Measurements from ENCODE around the gene CEP135.
"Not testable (repeated sequence)": the region's sequence is repeated elsewhere in the genome, so short reads cannot be mapped to it uniquely, and the experiment has no call there.

Gene CEP135, protein sequence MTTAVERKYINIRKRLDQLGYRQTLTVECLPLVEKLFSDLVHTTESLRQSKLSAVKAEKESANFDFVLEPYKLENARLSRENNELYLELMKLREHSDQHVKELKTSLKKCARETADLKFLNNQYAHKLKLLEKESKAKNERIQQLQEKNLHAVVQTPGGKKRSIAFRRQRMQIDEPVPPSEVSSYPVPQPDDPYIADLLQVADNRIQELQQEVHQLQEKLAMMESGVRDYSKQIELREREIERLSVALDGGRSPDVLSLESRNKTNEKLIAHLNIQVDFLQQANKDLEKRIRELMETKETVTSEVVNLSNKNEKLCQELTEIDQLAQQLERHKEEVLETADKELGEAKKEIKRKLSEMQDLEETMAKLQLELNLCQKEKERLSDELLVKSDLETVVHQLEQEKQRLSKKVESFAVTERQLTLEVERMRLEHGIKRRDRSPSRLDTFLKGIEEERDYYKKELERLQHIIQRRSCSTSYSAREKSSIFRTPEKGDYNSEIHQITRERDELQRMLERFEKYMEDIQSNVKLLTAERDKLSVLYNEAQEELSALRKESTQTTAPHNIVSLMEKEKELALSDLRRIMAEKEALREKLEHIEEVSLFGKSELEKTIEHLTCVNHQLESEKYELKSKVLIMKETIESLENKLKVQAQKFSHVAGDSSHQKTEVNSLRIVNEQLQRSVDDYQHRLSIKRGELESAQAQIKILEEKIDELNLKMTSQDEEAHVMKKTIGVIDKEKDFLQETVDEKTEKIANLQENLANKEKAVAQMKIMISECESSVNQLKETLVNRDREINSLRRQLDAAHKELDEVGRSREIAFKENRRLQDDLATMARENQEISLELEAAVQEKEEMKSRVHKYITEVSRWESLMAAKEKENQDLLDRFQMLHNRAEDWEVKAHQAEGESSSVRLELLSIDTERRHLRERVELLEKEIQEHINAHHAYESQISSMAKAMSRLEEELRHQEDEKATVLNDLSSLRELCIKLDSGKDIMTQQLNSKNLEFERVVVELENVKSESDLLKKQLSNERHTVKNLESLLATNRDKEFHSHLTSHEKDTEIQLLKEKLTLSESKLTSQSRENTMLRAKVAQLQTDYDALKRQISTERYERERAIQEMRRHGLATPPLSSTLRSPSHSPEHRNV

DNA sequence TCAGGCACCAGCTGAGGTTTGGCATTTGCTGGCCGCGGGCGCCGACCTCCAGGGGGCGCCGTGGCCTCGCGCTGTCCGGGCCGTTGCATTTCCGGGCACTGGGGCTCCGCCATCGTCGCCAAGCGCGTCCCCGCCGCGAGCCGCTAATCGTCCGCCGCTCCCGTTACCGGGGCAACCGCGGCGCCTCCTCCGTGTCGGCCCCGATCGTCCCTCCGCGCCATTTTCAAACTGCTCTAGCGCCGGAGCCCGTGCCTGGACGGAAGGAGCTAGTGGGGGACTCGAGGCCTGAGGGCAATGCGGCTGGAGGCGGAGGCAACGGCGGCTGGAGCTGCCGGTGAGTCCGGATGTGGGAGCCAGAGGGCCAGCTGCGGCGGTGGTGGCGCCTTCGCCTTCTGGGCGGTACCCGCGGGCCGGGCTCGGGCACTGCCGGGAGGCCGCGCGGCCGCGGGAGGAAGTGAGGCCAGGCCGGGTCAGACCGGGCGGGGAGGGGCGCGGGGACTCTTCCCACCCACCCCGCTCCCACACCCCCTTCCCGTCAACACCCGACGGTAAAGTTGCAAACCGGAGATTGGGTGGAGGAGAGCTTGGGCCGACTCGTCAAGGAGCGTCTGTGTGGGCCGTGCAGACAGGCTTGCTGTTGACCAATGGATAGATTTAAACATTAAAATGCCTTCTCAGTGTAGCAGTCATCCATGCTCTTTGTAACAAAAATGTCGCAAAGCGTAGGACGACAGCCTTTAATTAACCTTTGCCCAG, at the start of gene CEP135:
TSS of gene CEP135 (plus strand) at position 220 of the 756 bp plus-strand sequence. CDS start 3,186 bp downstream, outside the sequence.
- peak; percentile 79 to 90 for DNase-seq

DNA sequence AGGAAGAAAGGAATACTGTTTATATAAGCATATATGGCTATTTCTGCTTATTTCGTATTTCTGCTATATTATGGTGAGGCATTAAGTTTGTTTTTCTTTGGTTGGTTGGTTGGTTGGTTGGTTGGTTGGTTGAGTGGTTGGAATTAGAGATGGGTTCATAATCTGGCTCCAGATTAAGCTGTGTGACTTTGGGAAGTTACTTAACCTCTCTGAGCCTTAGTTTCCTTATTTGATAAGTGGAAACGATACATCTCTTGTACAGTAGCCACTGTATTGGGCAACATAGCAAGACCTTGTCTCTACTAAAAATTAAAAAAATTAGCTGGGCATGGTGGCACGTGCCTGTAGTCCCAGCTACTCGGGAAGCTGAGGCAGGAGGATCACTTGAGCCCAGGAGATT, 46.1 kb upstream of the CEP135 start:
- no peak for DNase-seq

DNA sequence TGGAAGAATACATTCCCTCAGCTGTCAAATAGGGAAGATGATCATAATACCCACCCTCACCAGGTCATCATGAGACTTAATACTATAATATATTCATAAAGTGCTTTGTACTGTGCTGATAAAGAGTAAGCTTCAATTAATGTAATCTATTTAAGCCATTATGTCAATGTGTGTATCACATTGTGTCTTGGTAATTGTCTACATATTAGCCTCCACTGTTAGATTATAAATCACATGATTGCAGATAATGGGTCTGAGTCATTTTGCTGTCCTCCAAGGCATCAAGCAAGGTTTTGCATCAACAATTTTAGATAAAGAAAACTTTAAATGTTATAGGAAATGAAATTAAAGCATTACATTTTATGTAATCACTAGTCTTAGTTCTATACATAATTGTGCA, 45.2 kb upstream of the CEP135 start:
- DNase-seq = no peak

DNA sequence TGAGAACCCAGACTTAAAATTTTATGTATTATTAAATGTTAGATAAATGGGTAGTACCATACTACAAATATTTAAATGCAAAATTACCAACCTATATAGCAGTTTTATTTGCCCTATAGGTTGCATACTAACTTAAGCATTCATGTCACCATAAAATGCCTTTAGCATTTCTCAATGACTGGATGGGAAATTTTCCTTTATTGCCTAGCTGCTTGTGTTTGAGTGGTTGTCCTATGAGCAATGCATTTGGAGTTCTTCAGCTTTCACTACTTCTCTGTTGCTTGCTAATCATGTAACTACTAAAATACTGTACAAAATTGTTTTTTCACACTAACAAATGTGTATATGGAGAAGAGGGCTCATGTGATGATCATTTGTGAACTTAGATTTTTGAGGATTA, 44.2 kb upstream of the CEP135 start:
- DNase-seq = no peak

DNA sequence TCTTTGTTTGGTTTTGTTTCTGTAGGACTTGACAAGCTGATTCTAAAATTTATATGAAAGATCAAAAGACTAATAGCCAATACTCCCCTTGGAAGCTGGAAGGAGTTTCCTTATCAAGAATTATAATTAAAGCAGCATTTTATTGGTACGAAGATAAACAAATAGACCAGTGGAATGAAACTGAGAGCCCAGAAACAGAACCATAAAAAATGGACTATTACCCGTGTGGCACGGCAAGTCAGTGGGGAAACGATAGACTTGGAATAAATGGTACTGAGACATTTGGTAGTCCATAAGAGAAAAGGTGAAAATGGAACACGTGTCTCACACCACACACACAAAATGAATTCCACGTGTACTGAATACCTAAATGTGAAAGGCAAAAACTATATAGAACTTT, 42.4 kb upstream of the CEP135 start:
- DNase-seq = no peak

DNA sequence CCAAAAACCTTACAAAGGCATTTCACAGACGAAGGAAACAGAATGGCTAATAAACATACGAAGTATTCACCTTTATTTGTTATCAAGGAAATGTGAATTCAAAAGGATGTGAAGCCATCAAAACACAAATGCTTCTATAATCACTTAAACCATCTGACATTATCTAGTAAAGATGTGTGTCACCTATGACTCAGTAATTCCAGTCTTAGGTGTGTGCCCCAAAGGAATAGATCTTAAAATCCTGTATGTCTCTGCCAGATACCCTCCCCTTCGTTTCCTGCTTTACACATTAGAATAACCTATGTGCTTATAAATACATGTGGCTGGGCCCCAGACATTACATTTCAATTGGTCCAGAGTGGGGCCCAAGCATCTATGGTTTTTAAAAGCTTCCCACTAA, 41.8 kb upstream of the CEP135 start:
- DNase-seq = no peak

DNA sequence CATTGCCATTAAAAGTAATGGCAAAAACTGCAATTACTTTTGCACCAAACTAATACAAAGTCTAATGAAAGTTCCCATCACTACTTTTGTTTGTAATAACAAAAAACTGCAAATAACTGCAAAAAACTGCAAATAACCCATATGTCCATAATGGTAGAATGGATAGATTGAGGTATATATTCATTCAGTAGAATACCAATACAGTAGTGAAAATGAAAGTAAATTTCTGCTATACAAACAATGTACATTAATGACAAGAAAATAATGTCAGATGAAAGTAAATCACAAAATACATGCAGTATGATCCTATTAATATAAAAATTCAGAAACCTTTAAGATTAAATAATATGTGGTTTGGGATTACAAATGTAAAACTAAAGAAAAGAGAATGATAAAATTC, 41.3 kb upstream of the CEP135 start:
- DNase-seq = no peak

DNA sequence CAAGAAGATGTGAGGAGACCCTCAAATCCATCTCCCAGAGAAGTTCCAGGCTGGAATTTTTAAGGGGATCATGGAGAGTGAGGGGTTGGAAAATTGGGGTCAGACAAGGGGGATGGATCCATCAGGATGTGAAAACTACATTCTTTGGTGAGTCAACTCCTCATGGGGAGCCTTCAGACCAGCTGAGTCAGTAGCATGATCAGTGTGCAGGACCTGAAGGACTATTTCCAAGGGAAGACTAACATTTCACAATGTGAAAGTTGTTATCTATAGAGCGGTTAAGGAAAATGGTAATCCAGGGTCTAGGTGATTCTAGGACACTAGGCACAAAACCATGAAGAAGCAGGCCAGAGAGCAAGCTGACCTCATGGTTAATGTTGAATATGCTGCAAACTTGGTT, 38.6 kb upstream of the CEP135 start:
- no peak for DNase-seq

DNA sequence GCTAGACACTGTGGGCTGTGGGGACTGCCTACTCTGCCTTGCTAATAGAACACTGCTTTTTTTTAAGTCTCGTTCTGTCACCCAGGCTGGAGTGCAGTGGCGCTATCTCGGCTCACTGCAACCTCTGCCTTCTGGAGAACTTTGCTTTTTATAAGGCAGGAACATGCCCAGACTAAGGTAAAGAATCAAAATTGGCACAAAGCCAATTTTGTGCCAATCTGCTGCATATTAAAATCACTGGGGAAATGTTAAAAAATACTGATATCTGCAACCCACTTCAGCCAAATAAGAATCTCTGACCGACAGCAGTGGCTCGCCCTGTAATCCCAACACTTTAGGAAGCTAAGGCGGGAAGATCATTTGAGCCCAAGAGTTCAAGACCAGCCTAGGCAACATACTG, 36.5 kb upstream of the CEP135 start:
- DNase-seq = no peak

DNA sequence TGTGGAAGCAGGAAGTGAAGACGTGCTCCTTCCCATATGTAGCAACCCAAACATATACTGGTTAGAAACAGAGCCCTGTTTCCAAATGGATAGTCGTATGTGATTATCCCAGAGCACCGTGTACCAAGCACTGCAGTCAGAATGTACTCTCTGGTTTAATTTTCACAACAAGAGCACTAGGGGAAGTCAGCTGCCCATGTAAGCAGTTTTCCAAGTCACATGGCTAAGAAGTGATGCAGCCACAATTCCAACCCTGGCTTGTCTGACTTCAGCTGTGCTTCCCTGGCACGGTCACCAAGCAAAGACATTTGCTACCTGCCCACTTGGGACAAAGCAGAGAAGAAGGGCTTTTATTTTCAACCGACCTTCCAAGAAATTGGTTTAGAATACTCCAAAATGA, 28.2 kb upstream of the CEP135 start:
- no peak for DNase-seq

DNA sequence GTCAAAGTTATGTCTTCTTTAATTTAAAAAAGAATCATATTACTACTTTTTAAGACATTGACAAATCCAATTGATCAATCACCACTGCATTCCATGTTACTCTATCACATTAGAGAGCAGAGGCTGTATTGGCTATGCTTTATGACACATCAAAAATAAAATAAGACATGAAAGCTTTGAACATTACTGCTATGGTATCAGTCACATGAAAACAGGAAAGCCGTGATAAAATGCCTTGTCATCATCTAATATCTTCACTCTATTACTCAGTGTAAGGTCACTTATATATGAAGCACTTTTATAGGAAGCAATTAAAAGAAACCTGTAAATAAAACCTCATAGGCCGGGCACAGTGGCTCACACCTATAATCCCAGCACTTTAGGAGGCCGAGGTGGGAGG, 27.7 kb upstream of the CEP135 start:
- no peak for DNase-seq

DNA sequence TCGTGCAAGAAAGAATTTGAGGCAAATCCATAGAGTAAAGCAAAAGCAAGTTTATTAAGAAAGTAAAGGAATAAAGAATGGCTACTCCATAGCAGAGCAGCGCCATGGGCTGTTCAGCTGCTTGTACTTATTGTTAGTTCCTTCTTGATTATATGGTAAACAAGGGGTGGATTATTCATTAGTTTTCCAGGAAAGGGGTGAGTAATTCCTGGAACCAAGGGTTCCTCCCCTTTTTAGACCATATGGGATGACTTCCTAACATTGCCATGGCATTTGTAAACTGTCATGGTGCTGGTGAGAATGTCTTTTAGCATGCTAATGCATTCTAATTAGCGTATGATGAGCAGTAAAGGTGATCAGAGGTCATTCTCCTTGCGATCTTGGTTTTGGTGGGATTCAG, 23.5 kb upstream of the CEP135 start:
- no peak for DNase-seq

DNA sequence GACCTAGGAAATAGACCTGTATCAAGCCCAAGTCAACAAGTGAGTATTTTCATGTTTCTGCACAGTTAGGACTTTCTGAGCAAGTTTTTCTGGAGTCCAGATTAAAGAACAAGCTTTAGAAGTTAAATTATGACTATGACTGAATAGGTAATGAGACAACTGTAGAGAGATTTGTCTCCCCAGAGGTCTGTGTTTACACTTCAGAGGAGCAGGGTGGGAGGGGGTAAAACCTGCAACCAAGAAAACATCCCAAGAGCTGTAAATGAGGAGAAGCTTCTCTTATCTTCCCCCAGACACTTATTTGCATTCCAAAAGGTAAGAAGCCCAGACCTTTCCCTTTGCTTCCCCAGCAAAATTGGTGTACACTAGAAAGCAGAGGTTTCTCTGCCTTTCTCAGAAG, 22.1 kb upstream of the CEP135 start:
- no peak for DNase-seq

DNA sequence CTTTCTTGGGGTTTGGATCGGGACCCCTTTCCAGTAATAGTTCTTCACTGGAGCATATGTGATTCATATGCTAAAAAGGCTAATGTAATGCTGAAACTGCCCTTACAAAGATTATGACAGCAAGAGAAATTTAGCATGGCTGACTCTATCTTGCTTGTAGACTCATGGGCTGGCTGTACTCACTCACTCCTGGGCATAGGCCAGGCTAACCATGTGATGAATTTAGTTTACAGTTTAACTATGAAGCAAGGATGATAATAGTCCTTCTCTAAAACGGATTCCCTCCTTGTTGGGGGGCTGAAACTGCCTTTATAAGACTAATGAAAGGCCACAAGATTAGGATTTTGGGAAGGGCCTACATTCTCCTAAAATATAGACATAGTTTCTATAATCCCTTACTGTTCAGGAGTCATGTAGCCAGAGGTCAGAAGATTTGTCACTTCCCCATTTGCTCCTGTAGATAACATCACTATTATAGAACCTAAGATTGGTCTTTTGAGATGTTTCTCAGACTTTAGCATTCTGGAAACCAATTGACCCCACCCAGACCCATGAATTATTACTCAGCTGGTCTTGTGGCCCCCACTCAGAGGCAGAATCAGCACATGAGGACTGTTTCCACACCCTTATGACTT, 20.8 kb upstream of the CEP135 start:
- DNase-seq = no peak

DNA sequence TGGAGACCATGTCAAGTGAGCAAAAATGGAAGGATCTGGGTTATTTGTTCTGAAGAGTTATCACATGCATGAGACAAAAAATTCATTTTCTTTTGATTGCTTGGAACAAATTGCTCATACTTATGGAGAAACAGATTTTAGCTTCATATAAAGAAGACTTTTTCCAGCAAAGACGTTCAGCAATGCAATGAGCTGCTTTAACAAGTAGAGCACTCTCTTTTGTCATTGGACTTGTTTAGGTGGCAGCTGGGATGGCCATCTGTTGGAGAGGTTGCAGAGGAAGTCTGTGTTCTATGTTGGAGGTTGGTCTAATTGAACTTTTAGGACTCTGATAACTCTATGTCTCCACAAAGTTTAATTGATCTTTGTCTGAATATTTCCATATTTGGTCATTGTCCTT, 19.9 kb upstream of the CEP135 start:
- no peak for DNase-seq

DNA sequence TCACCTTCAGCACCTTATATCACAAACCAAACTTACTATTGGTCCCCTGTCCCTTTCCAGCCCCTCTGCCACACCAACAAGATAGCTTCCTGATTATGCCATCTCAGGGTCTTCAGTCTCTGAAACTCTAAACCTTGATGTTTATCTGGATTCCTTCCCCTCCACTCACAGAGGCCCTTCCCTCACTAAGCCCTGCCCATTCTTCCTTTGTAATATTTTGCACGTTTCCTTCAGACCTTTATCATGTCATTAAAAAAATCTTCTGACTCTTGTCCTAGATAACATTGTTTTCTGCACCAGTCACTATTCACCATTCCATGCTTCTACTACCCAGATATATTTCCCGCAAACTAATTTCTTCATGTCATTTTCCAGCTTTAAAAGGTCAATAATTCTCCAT, 17.7 kb upstream of the CEP135 start:
- peak in 1 of 2 donors; percentile 31 for DNase-seq

DNA sequence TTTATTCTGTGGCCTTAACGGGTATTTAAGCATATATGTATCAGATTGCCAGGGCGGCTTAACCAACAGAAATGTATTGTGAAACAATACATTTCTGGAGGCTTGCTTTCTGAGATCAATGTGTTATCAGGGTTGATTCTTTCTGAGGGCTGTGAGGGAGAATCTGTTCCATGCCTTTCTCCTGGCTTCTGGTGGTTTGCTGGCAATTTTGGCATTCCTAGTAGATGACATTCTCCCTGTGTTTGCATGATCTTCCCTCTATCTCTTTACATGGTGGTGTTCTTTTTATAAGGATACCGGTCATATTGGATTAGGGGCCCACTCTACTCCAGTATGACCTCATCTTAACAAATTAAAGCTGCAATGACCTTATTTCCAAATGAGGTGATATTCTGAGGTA, 16.9 kb upstream of the CEP135 start:
- DNase-seq = no peak

DNA sequence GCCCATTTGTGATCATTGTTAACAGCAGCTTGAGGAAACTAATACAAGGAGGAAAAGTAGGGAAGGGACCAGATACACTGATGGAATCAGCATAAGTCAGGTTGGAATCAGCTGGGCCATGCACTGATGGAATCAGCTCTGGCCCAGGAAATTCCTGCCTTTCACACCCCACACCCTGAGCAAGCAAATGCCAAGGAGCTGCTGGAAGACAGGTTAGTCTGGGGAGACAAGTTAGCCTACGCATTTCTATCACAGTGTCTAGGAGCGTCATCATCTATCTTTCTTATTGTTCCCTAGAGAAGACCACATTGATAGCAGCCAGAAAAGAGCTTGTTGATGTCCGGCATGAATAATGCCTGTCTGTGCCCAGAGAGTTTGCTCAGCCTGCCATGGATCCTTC, 16.2 kb upstream of the CEP135 start:
- no peak for DNase-seq

DNA sequence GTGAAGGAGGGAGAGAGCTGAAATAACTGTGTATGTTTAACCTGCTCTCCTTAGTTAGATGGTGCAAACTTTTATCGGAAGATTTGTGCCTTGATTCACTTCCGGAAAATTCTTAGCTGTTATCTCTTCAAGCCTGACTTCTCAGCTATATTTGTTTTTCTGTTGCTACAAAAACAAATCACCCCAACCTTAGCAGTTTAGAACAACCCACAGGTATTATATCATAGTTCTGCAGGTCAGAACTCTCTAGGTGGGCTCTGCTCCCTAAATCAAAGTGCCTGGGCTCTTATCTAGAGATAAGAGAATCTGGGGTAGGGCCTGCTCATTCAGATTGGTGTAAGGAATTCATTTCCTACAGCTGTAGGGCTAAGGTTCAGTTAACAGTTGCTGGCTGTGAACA, 15.1 kb upstream of the CEP135 start:
- DNase-seq = no peak

DNA sequence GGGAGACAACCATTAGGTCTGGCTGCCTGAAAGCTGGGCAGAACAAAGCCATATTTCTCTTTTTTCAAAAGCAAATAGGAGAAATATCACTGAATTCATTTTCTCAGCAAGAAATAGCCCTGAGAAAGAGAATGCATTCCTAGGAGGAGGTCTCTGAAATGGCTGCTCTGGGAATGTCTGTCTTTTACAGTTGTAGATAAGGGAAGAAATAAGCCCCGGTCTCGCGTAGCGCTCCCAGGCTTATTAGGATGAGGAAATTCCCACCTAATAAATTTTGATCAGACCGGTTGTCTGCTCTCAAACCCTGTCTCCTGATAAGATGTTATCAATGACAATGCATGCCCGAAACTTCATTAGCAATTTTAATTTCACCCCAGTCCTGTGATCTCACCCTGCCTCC, 12.8 kb upstream of the CEP135 start:
- DNase-seq = not testable (repeated sequence)

DNA sequence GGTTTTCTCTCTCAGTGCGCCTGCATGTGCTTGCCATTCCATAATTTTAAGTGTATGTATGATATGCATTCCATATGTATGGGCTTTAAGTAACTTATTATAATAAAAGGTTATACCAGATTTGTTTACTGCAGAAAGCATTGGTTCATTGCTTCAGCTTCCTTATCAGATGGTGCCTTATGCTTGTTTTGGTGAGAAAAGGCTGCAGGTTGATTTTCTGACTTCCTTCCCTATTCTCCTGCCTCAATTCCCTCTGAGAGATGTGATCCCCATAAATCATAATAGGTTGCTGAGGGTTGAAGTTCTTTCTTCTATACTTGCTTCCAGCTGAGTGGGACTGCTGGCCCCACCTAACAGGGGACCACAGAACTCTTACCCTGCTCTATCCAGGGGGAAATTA, 10.3 kb upstream of the CEP135 start:
- peak in 1 of 2 donors; percentile 83 for DNase-seq

DNA sequence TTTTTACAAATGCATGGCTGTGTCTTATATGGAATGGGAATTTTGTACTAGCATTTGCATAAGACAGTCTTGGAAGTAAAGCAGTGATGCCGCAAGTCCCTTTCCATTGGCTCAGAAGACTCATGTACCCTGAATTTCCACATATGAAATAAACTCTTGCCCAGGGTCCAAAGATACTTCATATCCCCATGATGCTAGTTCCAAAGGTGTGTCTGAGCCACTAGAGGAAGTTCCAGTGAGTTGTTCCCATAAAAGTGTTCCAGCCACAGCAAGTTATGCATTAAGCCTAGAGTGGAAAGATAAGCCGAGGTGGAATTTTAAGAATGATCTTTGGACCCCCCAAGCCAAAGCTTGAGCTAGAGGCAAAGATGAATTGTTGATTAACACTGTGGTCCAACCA, 9.3 kb upstream of the CEP135 start:
- DNase-seq = no peak
